Prostate gland (tissue), 2 donors: ENCODE results near the gene ITGAX. TPM values are rescaled to one million over a fixed set of nuclear protein-coding genes. Genes with fewer than 3 reads are reported as not detected.
"Not testable (repeated sequence)": the region's sequence is repeated elsewhere in the genome, so short reads cannot be mapped to it uniquely, and the experiment has no call there.

Experiments
- DNase-seq: peaks from one replicate; pipeline ENCODE4 v3.0.0-alpha.2; 2019; ENCODE audit warnings: low spot score
- H3K27ac ChIP-seq, 2 donors: fragments of 200-600 bp; sonication (generic); 2 replicates each; pipeline ENCODE4 v1.5.1; 2017 to 2019
- H3K27me3 ChIP-seq: fragments of 200-600 bp; sonication (generic); replicated peaks from 2 replicates; pipeline ENCODE4 v1.5.1; 2019; ENCODE audit not compliant: insufficient read depth
- H3K36me3 ChIP-seq, 2 donors: fragments of 200-600 bp; sonication (generic); 1 replicate in 1 of 2; 2 replicates in 1 of 2; pipeline versions ENCODE4 v1.5.1 to v1.8.1; 2017 to 2019
- H3K4me1 ChIP-seq: fragments of 200-600 bp; sonication (generic); replicated peaks from 2 replicates; pipeline ENCODE4 v1.5.1; 2019
- H3K4me3 ChIP-seq, 2 donors: fragments of 200-600 bp; sonication (generic); 2 replicates each; pipeline ENCODE4 v1.5.1; 2017 to 2019
- H3K9me3 ChIP-seq: fragments of 200-600 bp; sonication (generic); 2 replicates; pipeline ENCODE4 v1.5.1; 2017
- POLR2A ChIP-seq: fragments of 450-650 bp; IDR thresholded peaks from one replicate; pipeline ENCODE4 v1.6.1; 2016; ENCODE audit warnings: antibody characterized with exemption, mild to moderate bottlenecking
- POLR2AphosphoS5 ChIP-seq: sonication (generic); formaldehyde crosslinking; IDR thresholded peaks from one replicate; pipeline ENCODE4 v1.6.1; 2017; ENCODE audit warnings: antibody characterized with exemption
- WGBS: methylation state at CpG from one replicate; pipeline ENCODE4 v1.1.5; 2018; 5-methylcytosine and 5-hydroxymethylcytosine counted together
- intact Hi-C: fragments of 100-400 bp; cut with DNase I; formaldehyde crosslinking; loops from one replicate; pipeline ENCODE4 v1.14.2; 2022
- total RNA-seq, 2 donors: library from RNA; depleted of rRNA; stranded (reverse); fragments of >200 nt; gene quantifications; one replicate each; pipeline ENCODE4 v1.1.0, GENCODE V29; 2016
- TF ChIP-seq, protein P1 (sequence below), 4 experiments: fragments of 200-600 bp in 2 of 4; fragments of 450-650 bp in 2 of 4; sonication (generic) in 2 of 4; IDR thresholded peaks; 1 replicate in 3 of 4; 2 replicates in 1 of 4; pipeline ENCODE4 v1.5.1; 2016 to 2019; ENCODE audit warnings: antibody characterized with exemption in 4 of 4, mild to moderate bottlenecking in 2 of 4, moderate library complexity in 2 of 4

Gene ITGAX
- total RNA-seq, 2 donors from 2014 or later: 2.0 to 3.7 TPM

GRCh38 chr16:31416371-31416770 is 61.4 kb downstream of the ITGAX start:
- H3K4me1 ChIP-seq: no peaks in the 10 kb centered on the region
- no peaks in the 10 kb centered on the region for H3K9me3 ChIP-seq
- H3K27ac ChIP-seq: no peak overlapping the region
- no peaks in the 10 kb centered on the region for H3K36me3 ChIP-seq
- DNase-seq: no peak
- no peaks in the 10 kb centered on the region for H3K27me3 ChIP-seq
- H3K4me3 ChIP-seq: no peak overlapping the region
- intact Hi-C loops: no loop called here
- 65% methylated on average over 11 of the region's 11 CpGs for WGBS
- TF ChIP-seq, protein P1, sequence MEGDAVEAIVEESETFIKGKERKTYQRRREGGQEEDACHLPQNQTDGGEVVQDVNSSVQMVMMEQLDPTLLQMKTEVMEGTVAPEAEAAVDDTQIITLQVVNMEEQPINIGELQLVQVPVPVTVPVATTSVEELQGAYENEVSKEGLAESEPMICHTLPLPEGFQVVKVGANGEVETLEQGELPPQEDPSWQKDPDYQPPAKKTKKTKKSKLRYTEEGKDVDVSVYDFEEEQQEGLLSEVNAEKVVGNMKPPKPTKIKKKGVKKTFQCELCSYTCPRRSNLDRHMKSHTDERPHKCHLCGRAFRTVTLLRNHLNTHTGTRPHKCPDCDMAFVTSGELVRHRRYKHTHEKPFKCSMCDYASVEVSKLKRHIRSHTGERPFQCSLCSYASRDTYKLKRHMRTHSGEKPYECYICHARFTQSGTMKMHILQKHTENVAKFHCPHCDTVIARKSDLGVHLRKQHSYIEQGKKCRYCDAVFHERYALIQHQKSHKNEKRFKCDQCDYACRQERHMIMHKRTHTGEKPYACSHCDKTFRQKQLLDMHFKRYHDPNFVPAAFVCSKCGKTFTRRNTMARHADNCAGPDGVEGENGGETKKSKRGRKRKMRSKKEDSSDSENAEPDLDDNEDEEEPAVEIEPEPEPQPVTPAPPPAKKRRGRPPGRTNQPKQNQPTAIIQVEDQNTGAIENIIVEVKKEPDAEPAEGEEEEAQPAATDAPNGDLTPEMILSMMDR (IDR thresholded peaks at IDR 0.05): no peak
- TF ChIP-seq POLR2A: no peak
- TF ChIP-seq POLR2AphosphoS5: no peak

- intact Hi-C loops, H3K4me3 ChIP-seq, H3K36me3 ChIP-seq, DNase-seq, H3K9me3 ChIP-seq, H3K27me3 ChIP-seq, H3K4me1 ChIP-seq, H3K27ac ChIP-seq: not testable (repeated sequence)
- WGBS: 87% methylated on average over 2 of the region's 2 CpGs
Observed at GRCh38 chr16:31417036-31417435, 62.1 kb downstream of the ITGAX start.

GRCh38 chr16:31417916-31418315 is 62.9 kb downstream of the ITGAX start:
- Histone ChIP-seq H3K27ac (no peak overlapping the region), H3K36me3 (no peaks in the 10 kb centered on the region), H3K4me1 (no peaks in the 10 kb centered on the region), H3K4me3 (no peak overlapping the region), H3K27me3 (no peaks in the 10 kb centered on the region), H3K9me3 (no peaks in the 10 kb centered on the region)
- 86% methylated on average over 5 of the region's 5 CpGs for WGBS
- no peak for TF ChIP-seq POLR2AphosphoS5
- TF ChIP-seq, protein P1 (IDR thresholded peaks at IDR 0.05): no peak
- no peak for TF ChIP-seq POLR2A
- intact Hi-C loops: no loop called here
- DNase-seq: no peak

GRCh38 chr16:31420037-31420436 is 65.1 kb downstream of the ITGAX start:
- WGBS: 81% methylated on average over 3 of the region's 3 CpGs
- H3K27ac ChIP-seq: no peak overlapping the region
- DNase-seq: no peak
- H3K4me3 ChIP-seq: no peak overlapping the region
- H3K9me3 ChIP-seq: no peaks in the 10 kb centered on the region
- H3K36me3 ChIP-seq: no peaks in the 10 kb centered on the region
- H3K27me3 ChIP-seq: peaks cover 4% of the 10 kb centered on the region
- H3K4me1 ChIP-seq: no peaks in the 10 kb centered on the region
- intact Hi-C loops: no loop called here
- no peak for TF ChIP-seq POLR2AphosphoS5
- no peak for TF ChIP-seq POLR2A
- TF ChIP-seq, protein P1 (IDR thresholded peaks at IDR 0.05): no peak

DNA sequence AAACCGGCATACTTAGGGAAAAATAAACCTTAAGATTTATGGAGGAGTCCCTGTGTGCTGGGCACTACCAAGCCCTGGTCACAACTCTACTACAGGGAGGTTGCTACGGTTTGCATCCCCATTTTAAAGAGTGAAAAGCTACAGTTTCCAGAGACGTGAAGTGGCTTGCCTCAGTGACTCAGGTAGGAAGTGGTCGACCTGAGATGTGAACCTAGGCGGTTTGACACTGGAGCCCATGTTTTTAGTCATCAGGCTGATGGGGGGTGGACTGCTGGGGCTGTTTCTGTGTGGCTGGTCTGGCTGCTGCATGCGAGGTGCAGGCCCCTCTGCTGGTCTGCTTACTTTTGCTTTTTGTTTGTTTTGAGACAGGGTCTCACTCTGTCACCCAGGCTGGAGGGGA is 66.6 kb downstream of the ITGAX start:
- WGBS: 64% methylated on average over 6 of the region's 6 CpGs
- Histone ChIP-seq H3K4me1 (no peaks in the 10 kb centered on the region), H3K27ac (no peak overlapping the region), H3K27me3 (peaks cover 4% of the 10 kb centered on the region), H3K9me3 (no peaks in the 10 kb centered on the region), H3K36me3 (no peaks in the 10 kb centered on the region), H3K4me3 (no peak overlapping the region)
- DNase-seq: no peak
- TF ChIP-seq, protein P1 (IDR thresholded peaks at IDR 0.05): no peak
- intact Hi-C loops: no loop called here
